ENCODE measurements around the gene GSC.
"Not testable (repeated sequence)": the region's sequence is repeated elsewhere in the genome, so short reads cannot be mapped to it uniquely, and the experiment has no call there.

The GSC gene

DNA sequence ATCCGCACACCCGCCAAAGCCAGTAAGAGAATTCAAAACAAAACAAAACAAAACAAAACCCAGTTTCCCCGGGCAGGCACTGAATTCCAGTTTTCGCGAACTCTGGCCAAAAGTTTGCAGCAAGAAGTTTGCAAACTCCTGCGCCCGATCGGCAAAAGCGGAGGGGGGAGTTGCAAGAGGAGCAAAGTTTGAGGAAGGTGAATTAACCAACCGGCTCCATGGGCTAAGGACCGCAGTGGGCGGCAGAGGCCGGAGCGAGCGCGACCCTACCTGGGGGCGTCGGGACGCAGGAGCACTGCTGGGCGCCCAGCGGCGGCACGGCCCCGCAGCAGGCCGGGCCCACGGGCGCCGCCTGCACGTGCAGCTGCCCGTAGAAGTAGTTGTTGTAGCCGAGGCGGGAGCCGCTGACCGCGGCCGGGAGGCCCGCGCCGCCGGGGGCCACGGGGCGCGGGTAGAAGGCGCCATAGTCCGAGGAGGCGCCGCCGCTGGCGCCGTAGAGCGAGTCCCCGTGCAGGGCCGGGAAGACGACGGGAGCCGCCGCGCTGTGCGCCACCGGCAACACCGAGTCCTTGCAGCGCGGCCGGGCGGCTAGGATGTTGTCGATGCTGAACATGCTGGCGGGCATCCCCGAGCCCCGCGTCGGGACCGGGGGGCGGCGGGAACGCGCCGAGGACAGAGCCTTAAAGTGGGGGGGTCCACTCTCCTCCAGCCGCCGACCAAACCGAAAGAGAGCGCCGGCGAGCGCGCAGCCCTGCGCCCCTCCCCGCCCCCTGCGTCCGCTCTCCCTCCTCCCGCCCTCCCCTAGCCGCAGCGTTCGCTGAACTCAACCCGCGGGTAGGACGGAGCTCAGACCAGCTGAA, at the start of gene GSC:
Gene GSC (minus strand): TSS at position 723 of the 860 bp plus-strand sequence. CDS start 98 bp downstream, at position 625.
- no peak for DNase-seq (ENCODE audit: low read depth in 1 of 2, low spot score in 1 of 2)

DNA sequence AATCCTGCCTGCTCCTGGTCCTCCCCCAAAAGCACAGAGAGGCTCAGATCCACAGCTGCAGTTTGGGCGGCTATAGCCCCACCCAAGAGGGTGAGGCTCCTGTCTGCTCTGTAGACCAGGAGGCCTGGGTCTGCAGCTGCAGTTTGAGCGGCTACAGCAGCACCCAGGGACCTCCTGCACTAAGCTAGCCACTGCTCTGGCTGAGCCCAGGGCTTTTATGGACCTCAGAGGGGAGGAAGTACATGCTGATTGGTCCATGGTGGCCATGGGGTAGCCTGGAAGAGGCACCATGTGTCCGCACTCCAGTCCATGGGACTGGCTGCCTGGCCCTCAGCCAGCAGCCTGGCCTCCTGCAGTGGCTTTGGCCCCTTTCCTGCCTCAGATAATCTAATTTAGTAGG, 49.6 kb upstream of the GSC start:
- no peak for DNase-seq (ENCODE audit: low read depth in 1 of 2, low spot score in 1 of 2)

DNA sequence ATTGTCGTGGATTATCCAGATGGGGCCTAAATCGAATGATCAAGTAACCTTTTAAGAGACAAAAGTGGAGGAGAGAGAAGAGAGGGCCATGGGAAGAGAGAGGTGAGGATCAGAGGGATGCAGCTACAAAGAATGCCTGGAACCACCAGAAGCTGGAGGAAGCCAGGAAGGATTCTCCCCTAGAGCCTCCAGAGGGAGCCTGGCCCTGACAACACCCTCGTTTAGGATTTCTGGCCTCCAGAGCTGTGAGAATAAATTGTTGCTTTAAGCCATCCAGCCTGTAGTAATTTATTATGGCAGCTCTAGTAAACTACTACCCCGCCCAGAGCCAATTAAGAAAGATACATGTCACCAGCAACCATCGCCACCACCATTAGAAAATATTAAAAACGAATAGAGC, 46.2 kb upstream of the GSC start:
- DNase-seq (ENCODE audit: low read depth in 1 of 2, low spot score in 1 of 2) = no peak

DNA sequence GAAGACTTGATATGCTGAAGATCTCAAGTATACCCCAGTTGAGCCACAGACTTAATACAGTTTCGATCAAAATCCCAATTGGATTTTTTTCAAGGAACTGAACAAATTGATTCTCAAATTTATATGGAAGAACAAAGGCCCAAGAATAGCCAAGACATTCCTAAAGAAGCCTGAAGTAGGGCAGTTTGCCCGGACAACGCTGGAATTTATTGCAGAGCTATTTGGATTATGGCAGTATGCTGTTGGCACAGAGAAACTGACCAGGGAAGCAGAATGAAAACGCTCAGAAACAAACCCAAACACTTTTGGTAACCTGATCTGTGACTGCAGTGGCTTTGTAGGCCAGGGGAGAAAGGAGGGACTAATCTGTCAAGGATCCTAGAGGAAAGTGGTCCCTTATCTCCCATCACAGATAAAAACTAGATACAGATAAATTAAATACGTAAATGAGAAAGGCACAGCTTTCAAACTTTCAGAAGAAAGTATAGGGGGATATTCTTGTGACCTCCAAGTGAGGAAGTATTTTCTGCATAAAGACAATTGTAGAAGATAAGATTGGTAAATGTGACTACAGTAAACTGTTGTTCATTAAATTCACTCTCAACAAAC, 35.9 kb upstream of the GSC start:
- no peak for DNase-seq (ENCODE audit: low read depth in 1 of 2, low spot score in 1 of 2)

DNA sequence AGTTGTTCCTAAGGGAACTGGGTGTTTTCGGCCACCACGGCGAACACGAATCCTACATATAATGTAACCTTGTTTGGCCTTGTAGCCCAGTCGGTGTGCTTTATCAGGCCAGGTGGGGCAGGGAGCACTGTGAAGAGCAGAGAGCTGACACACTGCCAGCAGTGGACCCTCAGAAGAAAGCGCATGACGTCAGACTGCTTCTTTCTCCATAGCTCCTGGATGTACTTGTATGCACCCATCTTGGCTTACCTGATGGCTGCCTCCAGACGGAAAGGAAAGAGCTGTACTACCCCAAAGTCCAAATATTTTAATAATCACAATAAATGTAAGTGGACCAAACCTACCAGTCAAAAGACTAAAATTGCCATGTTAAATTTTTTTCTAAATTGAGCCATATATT, 31.3 kb upstream of the GSC start:
- no peak for DNase-seq (ENCODE audit: low read depth in 1 of 2, low spot score in 1 of 2)

DNA sequence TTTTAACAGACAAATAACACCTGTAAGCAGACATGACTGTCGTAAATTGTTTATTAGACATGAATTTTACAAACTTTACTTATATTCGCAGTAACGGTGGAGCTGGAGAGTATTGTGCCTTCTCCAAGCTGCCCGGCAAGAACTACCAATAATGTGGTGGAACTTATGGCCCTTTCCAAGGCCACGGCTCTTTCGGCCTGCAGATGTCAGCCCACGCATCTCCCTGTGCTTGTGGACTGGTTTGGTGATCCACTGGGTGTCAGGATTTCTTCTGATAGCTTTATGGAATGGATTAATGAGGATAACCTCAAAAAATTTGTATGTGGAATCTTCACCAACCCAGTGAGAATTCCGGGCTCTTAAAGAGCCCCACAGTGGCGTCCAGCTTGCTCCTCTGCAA, 30.9 kb upstream of the GSC start:
- not testable (repeated sequence) for DNase-seq (ENCODE audit: low read depth in 1 of 2, low spot score in 1 of 2)

DNA sequence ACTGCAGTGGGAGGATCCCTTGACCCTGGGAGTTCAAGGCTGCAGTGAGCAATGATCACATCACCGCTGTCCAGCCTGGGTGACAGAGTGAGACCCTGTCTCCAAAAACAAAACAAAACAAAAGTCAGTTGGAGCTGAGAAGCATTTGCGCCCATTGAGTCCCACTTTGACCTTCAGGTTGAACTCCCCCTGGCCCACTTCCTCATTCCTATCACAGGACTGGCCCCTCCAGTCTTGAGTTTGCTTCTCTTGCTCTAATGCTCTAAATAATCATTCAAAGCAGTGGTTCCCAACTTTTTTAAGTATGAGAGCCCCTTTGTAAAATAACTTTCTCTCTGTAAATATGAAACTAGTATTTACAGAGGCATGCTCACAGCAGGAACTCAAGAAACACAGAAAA, 28.0 kb upstream of the GSC start:
- no peak for DNase-seq (ENCODE audit: low read depth in 1 of 2, low spot score in 1 of 2)

DNA sequence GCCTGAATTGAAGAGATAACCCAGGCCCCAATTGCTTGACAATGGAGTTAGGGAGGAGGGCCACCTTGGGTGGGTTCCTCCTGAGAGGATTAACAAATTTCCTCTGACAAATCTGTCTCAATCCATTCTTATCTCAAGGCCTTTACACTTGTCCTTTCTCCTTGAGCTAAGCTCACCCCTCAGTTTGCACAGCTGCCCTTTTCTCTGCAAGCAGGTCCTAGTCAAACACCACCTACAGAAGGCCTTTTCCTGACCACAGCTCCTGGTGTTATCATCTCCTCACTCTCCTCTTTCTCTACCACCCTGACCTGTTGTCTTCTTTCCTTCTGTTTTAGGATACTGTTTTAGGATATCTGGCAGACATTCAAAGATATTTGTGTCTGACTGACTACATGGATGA, 26.4 kb upstream of the GSC start:
- DNase-seq (ENCODE audit: low read depth in 1 of 2, low spot score in 1 of 2) = no peak

DNA sequence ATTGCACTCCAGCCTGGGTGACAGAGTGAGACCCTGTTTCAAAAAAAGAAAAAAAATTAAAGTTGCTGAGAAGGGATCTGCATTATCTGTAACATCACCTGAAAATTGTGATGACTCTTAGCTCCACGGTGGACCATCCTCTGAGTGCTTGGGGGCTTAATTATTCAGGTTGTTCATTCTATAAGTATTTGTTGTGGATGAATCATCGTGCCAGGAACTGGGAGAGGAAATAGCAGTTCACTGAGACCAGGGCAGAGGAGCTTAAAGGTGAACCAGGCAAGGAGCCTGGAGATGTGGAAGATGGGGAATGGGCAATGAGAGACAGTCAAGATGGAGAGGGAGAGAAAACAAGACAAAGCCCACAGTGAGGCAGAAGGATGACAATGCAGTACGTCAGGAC, 25.5 kb upstream of the GSC start:
- no peak for DNase-seq (ENCODE audit: low read depth in 1 of 2, low spot score in 1 of 2)

DNA sequence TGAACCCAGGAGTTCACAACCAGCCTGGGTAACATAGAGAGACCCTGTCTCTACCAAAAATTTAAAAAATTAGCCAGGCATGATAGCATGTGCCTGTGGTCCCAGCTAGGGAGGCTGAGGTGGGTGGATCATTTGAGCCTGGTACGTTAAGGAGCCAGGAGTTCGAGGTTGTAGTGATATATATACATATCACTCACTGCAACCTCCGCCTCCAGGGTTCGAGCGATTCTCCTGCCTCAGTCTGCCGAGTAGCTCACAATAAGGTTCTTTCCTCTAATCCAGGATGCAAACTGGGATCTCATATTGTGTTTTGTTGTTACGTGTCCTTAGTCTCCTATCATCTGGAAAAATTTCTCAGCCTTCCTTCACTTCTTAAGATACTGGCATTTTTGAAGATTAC, 24.0 kb upstream of the GSC start:
- no peak for DNase-seq (ENCODE audit: low read depth in 1 of 2, low spot score in 1 of 2)

DNA sequence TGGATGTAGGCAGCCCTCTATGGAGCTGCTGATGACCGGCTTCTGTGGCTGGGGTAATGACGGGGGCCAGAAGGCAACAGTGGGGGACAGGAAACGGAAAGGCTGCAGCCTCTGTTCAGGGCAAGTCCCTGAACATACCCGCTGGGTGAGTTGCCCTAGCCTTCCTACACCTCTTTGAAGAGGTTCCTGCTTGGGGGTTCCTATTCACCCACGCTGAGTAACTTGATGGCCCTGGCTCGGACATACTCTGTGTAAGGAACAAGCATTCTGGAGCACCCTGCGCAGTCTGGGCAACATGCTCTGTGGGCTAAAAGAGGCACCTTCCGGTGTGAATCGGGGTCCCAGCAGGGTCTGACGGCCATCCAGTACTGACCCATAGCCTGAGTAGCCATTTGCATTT, 17.7 kb upstream of the GSC start:
- no peak for DNase-seq (ENCODE audit: low read depth in 1 of 2, low spot score in 1 of 2)

DNA sequence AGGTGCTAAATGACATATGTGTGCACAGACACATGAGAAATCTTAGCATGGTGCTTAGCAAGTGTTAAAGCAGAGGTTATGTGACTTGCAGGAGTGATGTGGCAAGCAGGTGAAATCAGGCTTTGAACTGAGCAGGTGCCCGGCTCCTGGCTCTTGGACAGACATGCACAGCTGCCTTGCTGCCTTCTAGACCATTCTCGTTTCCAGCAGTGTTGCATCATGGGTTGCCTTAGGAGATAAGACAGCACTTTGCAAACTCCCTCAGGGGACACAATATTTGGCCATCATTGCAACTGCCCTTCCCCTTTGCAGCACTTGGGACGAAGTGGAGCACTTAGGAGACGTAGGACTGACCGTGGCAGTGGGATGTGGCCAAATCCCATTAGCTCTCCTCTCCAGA, 17.2 kb upstream of the GSC start:
- no peak for DNase-seq (ENCODE audit: low read depth in 1 of 2, low spot score in 1 of 2)

DNA sequence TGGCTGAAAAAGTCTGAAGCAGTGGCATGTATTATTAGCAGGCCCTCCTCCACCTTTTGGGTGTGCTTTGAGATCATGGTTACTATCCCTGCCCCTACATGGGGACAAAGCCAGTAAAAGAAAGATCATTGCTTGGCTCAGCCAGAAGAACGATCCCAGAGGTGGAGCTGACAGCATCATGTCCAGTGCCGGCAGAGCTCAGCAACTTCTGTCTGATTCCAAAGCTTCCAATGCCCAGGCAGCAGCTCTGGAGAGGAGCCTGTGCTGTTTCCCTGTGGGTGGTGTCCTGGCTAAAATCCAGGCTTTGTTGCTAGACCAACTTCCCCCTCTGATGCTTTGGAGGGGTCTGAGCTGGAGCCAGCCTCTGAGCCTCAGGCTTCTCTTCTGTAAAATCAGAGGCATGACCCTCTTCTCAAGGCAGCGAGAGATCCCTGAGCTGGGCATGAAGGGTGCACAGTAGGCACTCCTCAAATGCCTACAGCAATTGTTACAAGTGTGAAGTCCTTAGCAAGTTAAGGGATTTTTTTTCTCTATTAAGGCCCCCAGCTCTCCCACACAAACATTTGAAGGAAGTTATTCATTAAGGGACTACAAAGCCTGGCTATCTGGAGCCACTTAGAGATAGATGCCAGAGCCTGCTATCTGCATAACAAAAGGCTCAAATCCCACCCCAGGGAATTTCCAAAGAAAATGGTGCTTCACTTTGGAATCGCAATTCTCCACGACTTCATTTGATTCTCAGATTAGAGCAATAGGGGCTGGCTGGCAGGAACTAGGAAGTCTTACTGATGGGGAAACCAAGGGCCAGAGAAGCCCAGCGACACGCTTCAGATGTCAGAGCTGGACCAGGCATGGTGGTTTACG, 10.9 kb upstream of the GSC start:
- DNase-seq (ENCODE audit: low read depth in 1 of 2, low spot score in 1 of 2) = no peak

DNA sequence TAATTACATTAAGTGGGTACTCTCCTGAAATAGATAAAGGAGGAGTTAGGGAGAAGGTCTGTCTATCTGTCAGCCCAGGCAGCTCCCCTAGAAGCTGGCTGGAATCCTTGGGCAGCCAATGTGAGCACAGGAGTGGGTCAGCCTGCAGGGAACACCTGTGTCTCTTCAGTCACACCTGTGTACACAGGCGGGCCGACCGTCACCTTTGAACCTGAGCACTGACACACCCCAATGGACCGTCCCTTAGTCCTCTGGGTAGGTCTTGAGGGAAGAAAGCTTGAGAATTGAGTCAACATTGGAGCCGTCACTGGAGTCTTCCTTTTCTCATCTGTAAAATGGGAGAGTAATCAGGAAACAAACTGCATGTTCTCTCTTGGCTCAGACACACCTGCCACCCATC, 9.8 kb upstream of the GSC start:
- no peak for DNase-seq (ENCODE audit: low read depth in 1 of 2, low spot score in 1 of 2)

DNA sequence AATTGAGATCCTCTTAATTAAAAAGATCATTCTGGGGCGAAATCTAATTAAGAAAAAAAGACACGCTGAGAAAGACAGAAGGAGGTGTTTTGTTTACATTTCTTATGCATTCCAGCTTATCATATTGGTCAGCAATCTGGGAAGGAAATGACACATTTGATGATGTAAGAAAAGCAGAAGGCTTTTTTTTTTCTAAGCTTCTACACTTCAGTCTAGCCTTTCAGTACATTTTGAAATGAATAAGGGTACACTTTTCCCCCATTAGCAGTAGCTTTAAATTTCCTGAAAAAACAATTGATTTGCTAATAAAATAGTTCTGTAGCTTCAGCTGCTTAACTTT, 5.9 kb upstream of the GSC start:
- no peak for DNase-seq (ENCODE audit: low read depth in 1 of 2, low spot score in 1 of 2)

DNA sequence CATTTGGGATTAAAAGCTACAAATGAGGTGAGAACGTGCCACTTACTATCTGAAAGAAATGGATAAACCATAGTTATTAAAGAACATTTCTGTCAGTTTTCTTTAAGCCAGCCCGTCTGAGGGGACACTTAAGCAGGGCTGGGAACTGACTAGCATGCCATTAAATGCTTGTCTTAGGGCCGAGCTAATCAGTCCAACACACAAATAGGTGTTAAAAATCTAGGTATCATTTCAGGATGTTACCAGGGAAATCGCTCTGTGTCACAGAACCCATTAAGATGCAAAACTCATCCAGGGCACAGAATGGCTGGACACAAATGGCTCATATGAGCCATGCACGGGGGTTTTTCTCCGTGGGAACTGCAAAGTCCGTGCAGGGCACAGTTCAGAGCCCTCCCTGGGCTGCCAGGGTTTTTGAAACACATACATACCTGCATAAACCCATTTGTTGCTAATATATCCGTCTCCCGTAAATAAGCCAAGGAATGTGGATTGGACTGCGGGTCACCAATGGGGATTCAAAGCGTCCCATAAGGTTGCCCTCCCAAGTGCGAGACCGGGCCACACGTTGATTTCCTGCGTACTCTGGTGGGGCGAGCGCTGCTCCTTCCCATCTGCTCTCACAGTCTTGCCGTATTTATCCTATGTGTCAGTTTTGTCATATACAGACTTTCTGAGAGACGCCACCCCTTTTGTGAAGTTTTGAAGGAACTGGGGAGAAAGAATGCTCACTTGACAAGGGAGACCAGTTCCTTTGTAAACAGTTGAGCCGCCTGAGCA, 5.4 kb upstream of the GSC start:
- DNase-seq (ENCODE audit: low read depth in 1 of 2, low spot score in 1 of 2) = no peak

DNA sequence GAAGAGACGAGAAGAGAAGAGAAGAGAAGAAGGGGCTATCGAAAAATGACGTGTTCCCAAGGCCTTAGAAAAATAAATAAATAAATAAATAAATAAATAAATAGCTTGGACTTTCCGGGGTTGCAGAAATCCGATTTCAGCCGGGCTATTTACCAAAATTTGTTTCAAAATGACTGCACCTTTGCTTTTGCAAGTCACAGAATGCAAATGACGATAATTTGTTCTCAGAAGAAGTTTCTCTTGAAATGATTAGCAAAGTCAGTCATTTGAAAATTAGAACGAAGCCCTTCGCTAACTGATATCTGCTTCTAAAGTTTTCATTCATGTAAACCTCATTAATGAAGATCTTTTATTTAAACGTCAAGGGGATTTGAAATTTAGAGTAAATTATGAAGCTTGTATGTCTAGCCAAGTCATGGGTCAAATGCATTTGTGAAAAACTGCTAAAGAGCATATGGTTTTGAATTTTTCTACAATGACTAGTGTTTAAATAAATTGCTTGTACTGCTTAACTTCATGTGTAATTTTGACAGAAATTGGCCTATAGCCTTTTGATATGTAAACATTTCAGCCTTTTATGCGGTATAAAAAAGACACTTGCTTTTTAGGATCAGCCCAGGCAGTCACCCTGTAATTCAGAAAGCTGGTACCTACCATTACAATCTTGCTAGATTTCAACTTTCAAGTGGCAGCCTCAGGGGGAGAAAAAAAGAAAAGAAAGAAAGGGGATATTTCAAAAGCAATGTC, 4.6 kb upstream of the GSC start:
- no peak for DNase-seq (ENCODE audit: low read depth in 1 of 2, low spot score in 1 of 2)

DNA sequence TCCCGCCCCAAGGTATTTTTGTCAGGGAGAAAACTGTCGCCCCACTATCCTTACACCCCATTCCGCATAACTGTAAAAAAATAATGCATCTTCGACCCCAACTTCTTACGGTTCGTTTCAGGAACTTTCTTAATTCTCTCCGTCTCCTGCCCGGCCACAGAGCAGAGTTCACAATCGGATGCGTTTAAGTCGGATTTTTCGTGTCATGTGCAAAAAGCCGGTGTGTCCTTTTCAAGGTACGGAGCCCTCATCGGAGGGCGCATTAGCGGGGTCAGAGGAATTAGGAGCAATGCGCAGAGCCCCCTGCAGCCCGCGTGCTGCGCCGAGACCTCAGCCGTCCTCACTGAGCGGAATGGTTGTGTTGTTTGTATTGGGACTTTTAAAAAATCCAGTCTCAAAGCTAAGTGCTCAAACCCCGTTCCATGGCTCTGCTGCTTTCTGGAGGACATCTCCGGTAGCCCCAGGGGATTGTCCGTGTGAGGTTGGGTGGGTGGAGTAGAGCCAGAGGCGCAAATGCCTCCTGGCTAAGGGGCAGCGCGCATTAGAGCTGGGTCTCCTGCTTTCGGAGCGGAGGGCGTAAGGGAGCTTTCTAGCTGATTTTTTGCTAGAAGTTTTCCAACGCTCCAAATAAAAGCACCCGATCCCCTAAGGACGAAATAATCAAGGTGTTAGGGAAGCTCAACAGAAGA, 3.9 kb upstream of the GSC start:
- DNase-seq (ENCODE audit: low read depth in 1 of 2, low spot score in 1 of 2) = no peak

DNA sequence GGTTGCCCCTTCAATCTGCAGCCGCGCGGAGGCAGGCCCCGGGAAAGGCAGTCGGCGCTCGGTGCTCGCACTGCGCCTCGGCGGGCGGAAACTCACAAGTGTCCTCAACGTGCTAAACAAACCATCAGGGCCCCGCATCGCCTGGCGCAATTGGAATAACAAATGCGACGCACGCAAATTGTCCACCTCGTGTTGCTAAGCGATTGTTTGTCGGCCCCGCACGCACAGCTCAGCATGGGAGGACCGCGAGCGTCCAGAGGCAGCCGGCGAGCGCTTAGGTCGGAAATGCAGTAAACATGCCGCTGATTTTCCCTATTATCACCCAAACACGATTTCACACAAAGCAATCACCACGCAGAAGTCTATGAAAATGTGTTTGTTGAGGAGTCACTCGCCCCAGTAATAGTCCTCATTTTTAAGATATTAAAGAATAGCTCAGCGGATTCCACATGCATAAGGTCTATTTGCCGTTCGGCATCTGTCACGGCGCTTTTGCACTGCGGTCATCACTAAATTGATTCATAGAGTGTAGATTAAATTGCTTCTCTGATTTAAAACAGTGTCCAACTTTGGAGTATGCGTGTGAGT, 3.2 kb upstream of the GSC start:
- DNase-seq (ENCODE audit: low read depth in 1 of 2, low spot score in 1 of 2) = no peak

DNA sequence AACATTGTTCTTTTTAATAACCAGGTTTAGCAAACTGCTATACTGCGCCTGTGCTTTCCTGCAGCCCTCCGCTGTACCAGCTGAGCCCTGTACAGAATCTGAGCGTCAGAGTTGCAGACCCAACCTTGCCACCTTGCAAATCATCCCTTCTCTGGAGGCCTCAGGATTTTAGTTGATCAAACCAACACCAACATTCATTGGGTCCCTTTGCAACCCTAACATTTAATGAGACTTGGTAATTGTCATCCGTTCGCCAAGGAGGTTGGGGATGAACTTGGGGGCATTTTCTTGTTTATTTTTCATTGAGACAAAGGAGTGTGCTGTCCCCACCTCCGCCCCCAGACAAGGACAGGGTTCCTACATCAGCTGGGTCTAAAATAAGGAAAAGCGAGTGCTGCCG, 2.6 kb upstream of the GSC start:
- DNase-seq (ENCODE audit: low read depth in 1 of 2, low spot score in 1 of 2) = no peak
